Body of pancreas (tissue), 4 donors: ENCODE results near the gene KHNYN.
A peak's percentile ranks its signal among the peaks of the same experiment; 100 is the strongest.

Experiments used
- POLR2A ChIP-seq, 3 donors: fragments of 450-650 bp; IDR thresholded peaks; one replicate each; pipeline ENCODE4 v1.6.1; 2016; ENCODE audit warnings: antibody characterized with exemption in 3 of 3, mild to moderate bottlenecking in 2 of 3
- TF ChIP-seq, protein P1 (sequence below), 7 experiments: fragments of 450-650 bp in 4 of 7; fragments of 200-600 bp in 3 of 7; sonication (generic) in 3 of 7; IDR thresholded peaks; one replicate each; pipeline ENCODE4 v1.5.1; 2016 to 2019; ENCODE audit warnings: antibody characterized with exemption in 7 of 7

DNA sequence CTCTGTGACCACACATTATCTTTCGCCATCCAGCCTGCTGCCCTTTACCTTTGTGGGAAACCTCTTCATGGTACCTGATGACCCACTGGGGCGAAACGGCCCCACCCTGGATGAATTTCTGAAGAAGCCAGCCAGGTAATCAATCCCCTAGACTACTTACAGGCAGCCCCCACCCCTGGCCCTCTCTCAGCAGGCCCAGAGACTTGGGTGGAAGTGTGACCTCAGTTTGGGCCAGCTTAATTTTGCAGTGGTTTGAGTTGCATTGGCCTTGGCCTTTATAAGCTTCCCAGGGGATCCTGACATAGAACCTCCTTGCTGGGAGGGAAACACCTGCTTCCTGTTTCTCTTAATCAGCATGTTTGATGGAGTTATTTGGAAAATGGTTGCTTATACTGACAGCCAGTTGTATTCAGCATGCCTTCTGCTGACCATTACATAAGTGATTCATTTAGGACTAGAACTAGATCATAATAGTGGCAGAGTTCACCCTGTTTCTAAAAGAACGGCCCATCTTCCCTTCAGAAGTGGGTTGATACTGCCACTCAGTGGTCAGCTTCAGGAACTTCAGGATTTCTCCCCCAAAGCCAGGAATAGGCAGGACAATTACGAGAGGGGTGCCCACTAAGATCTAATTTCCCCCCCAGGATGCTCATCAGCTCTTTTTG lies 6.7 kb downstream of the KHNYN start:
- TF ChIP-seq, protein P1, sequence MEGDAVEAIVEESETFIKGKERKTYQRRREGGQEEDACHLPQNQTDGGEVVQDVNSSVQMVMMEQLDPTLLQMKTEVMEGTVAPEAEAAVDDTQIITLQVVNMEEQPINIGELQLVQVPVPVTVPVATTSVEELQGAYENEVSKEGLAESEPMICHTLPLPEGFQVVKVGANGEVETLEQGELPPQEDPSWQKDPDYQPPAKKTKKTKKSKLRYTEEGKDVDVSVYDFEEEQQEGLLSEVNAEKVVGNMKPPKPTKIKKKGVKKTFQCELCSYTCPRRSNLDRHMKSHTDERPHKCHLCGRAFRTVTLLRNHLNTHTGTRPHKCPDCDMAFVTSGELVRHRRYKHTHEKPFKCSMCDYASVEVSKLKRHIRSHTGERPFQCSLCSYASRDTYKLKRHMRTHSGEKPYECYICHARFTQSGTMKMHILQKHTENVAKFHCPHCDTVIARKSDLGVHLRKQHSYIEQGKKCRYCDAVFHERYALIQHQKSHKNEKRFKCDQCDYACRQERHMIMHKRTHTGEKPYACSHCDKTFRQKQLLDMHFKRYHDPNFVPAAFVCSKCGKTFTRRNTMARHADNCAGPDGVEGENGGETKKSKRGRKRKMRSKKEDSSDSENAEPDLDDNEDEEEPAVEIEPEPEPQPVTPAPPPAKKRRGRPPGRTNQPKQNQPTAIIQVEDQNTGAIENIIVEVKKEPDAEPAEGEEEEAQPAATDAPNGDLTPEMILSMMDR (IDR thresholded peaks at IDR 0.05): peak; percentile 70 to 92 (median 86)
- no peak for TF ChIP-seq POLR2A (IDR thresholded peaks at IDR 0.05)
